CD14-positive monocyte (primary cell): ENCODE measurements around the gene ZMYND10. TPM values are rescaled to one million over a fixed set of nuclear protein-coding genes. Genes with fewer than 3 reads are reported as not detected.

ENCODE experiments used
- DNase-seq, 3 donors: peaks; one replicate each; pipeline ENCODE4 v3.0.0-alpha.2; 2011 to 2022
- H2AFZ ChIP-seq: 2 replicates; pipeline ENCODE4 v1.6.0; 2012; ENCODE audit warnings: mild to moderate bottlenecking, low read depth, low read length, inconsistent platforms; ENCODE audit not compliant: insufficient read depth, poor library complexity, severe bottlenecking
- H3K27ac ChIP-seq, 2 donors: 1 replicate in 1 of 2; 2 replicates in 1 of 2; pipeline ENCODE4 v1.5.1; 2012 to 2013; ENCODE audit warnings: low read length in 2 of 2, control low read depth in 1 of 2, inconsistent platforms in 1 of 2, low read depth in 1 of 2, mild to moderate bottlenecking in 1 of 2
- H3K27me3 ChIP-seq, 2 donors: one replicate each; pipeline versions ENCODE4 v1.6.0 to v1.6.1; 2011 to 2013; ENCODE audit warnings: low read length in 2 of 2; ENCODE audit not compliant: control insufficient read depth in 2 of 2, insufficient read depth in 2 of 2
- H3K36me3 ChIP-seq, 2 donors: replicated peaks in 1 of 2; 1 replicate in 1 of 2; 2 replicates in 1 of 2; pipeline versions ENCODE4 v1.5.1 to v1.6.1; 2012 to 2013; ENCODE audit warnings: low read length in 2 of 2, control low read depth in 1 of 2, inconsistent platforms in 1 of 2, mild to moderate bottlenecking in 1 of 2; ENCODE audit not compliant: insufficient read depth in 2 of 2, control insufficient read depth in 1 of 2
- H3K4me1 ChIP-seq, 2 donors: 1 replicate in 1 of 2; 2 replicates in 1 of 2; pipeline versions ENCODE4 v1.5.1 to v1.6.1; 2012 to 2013; ENCODE audit warnings: low read length in 2 of 2, control low read depth in 1 of 2, inconsistent platforms in 1 of 2, mild to moderate bottlenecking in 1 of 2, moderate library complexity in 1 of 2; ENCODE audit not compliant: insufficient read depth in 2 of 2, control insufficient read depth in 1 of 2
- H3K4me2 ChIP-seq: replicated peaks from 2 replicates; pipeline ENCODE3; 2012; ENCODE audit warnings: low read length, moderate library complexity, mild to moderate bottlenecking; ENCODE audit not compliant: poor library complexity, severe bottlenecking; ENCODE audit errors: extremely low read depth
- H3K4me3 ChIP-seq, 3 experiments: fragments of 200-600 bp in 1 of 3; sonication (generic) in 1 of 3; replicated peaks in 1 of 3; 1 replicate in 2 of 3; 2 replicates in 1 of 3; pipeline ENCODE4 v1.5.1; 2011 to 2013; ENCODE audit warnings: low read length in 3 of 3, mild to moderate bottlenecking in 3 of 3, control low read depth in 2 of 3, low read depth in 2 of 3, inconsistent platforms in 1 of 3, moderate library complexity in 1 of 3
- H3K79me2 ChIP-seq: 2 replicates; pipeline ENCODE4 v1.6.0; 2012; ENCODE audit warnings: mild to moderate bottlenecking, control low read depth, inconsistent platforms, low read length, moderate library complexity; ENCODE audit not compliant: insufficient read depth
- H3K9ac ChIP-seq: 2 replicates; pipeline ENCODE4 v1.6.0; 2017; ENCODE audit warnings: low read length, mild to moderate bottlenecking; ENCODE audit not compliant: insufficient read depth, poor library complexity, severe bottlenecking
- H3K9me3 ChIP-seq, 2 donors: replicated peaks in 1 of 2; 1 replicate in 1 of 2; 2 replicates in 1 of 2; pipeline versions ENCODE4 v1.5.1 to v1.6.1; 2012 to 2013; ENCODE audit warnings: low read length in 2 of 2, control low read depth in 1 of 2; ENCODE audit not compliant: control insufficient read depth in 1 of 2, insufficient read depth in 1 of 2
- H4K20me1 ChIP-seq: 2 replicates; pipeline ENCODE4 v1.6.0; 2012; ENCODE audit warnings: mild to moderate bottlenecking, low read length, control low read depth, moderate library complexity; ENCODE audit not compliant: insufficient read depth
- H3K27ac Mint-ChIP-seq, 7 donors: one replicate each; pipeline ENCODE4 v1.8.0; 2020; ENCODE audit warnings: mild to moderate bottlenecking in 7 of 7, mixed read lengths in 7 of 7, moderate library complexity in 6 of 7, inconsistent platforms in 2 of 7
- H3K27me3 Mint-ChIP-seq, 3 donors: one replicate each; pipeline ENCODE4 v1.8.0; 2021 to 2022; ENCODE audit warnings: low read depth in 3 of 3, mild to moderate bottlenecking in 3 of 3, mixed read lengths in 3 of 3, moderate library complexity in 3 of 3, inconsistent platforms in 1 of 3
- H3K36me3 Mint-ChIP-seq, 2 donors: one replicate each; pipeline ENCODE4 v1.8.0; 2020; ENCODE audit warnings: mixed read lengths in 2 of 2, inconsistent platforms in 1 of 2, mild to moderate bottlenecking in 1 of 2
- H3K4me1 Mint-ChIP-seq: one replicate; pipeline ENCODE4 v1.8.0; 2020; ENCODE audit warnings: mild to moderate bottlenecking, mixed read lengths
- H3K4me3 Mint-ChIP-seq, 2 donors: one replicate each; pipeline ENCODE4 v1.8.0; 2020; ENCODE audit warnings: mild to moderate bottlenecking in 2 of 2, mixed read lengths in 2 of 2, moderate library complexity in 1 of 2
- H3K9me3 Mint-ChIP-seq, 7 donors: one replicate each; pipeline ENCODE4 v1.8.0; 2020 to 2022; ENCODE audit warnings: mixed read lengths in 7 of 7, mild to moderate bottlenecking in 6 of 7, moderate library complexity in 6 of 7, inconsistent platforms in 2 of 7
- CTCF ChIP-seq: fragments of 200-600 bp; IDR thresholded peaks from one replicate; pipeline ENCODE4 v1.8.0; 2022; ENCODE audit warnings: antibody characterized with exemption, mild to moderate bottlenecking
- WGBS: methylation state at CpG from one replicate; pipeline ENCODE4 v1.1.5; 2013; ENCODE audit warnings: missing lambda C conversion rate; ENCODE audit not compliant: insufficient coverage; 5-methylcytosine and 5-hydroxymethylcytosine counted together
- intact Hi-C, 2 donors: fragments of 100-400 bp; cut with micrococcal nuclease; formaldehyde crosslinking; loops; one replicate each; pipeline versions ENCODE4 v1.15.0 to v1.15.1; 2023
- polyA plus RNA-seq, 3 donors: library from polyadenylated mRNA; depleted of rRNA in 1 of 3; unstranded in 2 of 3; stranded (reverse) in 1 of 3; fragments of 300-500 nt in 2 of 3; fragments of >200 nt in 1 of 3; fragmentation: Illumina TruSeq in 2 of 3; gene quantifications; 1 replicate in 2 of 3; 2 replicates in 1 of 3; pipeline ENCODE4 v1.2.3, GENCODE V29; 2012 to 2021

Gene ZMYND10
- polyA plus RNA-seq, 3 donors = 0.12 to 1.7 (median 0.19) TPM

GRCh38 chr3:50381383-50381782 is 35.9 kb upstream of the ZMYND10 start:
- Histone ChIP-seq H3K27me3 (no peaks in the 10 kb centered on the region), H3K79me2 (no peaks in the 10 kb centered on the region), H3K27ac (no peak overlapping the region), H3K4me3 (no peak overlapping the region), H4K20me1 (no peaks in the 10 kb centered on the region), H3K9ac (no peak overlapping the region), H3K9me3 (no peaks in the 10 kb centered on the region), H3K4me2 (no peak overlapping the region), H3K36me3 (no peaks in the 10 kb centered on the region), H3K4me1 (no peaks in the 10 kb centered on the region), H2AFZ (no peak overlapping the region)
- no peak for TF ChIP-seq CTCF
- intact Hi-C loops = no loop called here
- H3K4me3 Mint-ChIP-seq = no peak overlapping the region
- no peaks in the 10 kb centered on the region for H3K4me1 Mint-ChIP-seq
- H3K9me3 Mint-ChIP-seq = peaks cover 0 to 1% (median 0%) of the 10 kb centered on the region in 7 donors
- H3K27ac Mint-ChIP-seq = peak overlapping the region in 1 of 7 donors; percentile 57
- H3K27me3 Mint-ChIP-seq = peaks cover 0 to 5% (median 2%) of the 10 kb centered on the region in 3 donors
- 98% methylated on average over 4 of the region's 4 CpGs for WGBS
- H3K36me3 Mint-ChIP-seq = no peaks in the 10 kb centered on the region
- no peak for DNase-seq

- H3K9me3 ChIP-seq = no peaks in the 10 kb centered on the region
- intact Hi-C loops = no loop called here
- H3K4me1 Mint-ChIP-seq = no peaks in the 10 kb centered on the region
Measured at GRCh38 chr3:50380405-50381085, 35.0 kb upstream of the ZMYND10 start.

More at GRCh38 chr3:50380405-50381085, 35.0 kb upstream of the ZMYND10 start:
- Histone ChIP-seq H3K27me3 (no peaks in the 10 kb centered on the region), H3K4me2 (no peak overlapping the region), H3K36me3 (no peaks in the 10 kb centered on the region), H4K20me1 (no peaks in the 10 kb centered on the region), H3K79me2 (no peaks in the 10 kb centered on the region), H2AFZ (no peak overlapping the region), H3K9ac (no peak overlapping the region), H3K4me1 (no peaks in the 10 kb centered on the region), H3K27ac (no peak overlapping the region), H3K4me3 (no peak overlapping the region)
- H3K4me3 Mint-ChIP-seq = no peak overlapping the region
- TF ChIP-seq CTCF = no peak
- H3K9me3 Mint-ChIP-seq = peaks cover 0 to 1% (median 0%) of the 10 kb centered on the region in 7 donors
- H3K36me3 Mint-ChIP-seq = no peaks in the 10 kb centered on the region
- peaks cover 0 to 4% (median 2%) of the 10 kb centered on the region in 3 donors for H3K27me3 Mint-ChIP-seq
- no peak for DNase-seq
- WGBS = 97% methylated on average over 7 of the region's 17 CpGs
- H3K27ac Mint-ChIP-seq = no peak overlapping the region
